Measurements from ENCODE around the gene AEN.

Gene AEN

GRCh38 chr15:88620995-88621772 lies at the start of gene AEN:
Gene AEN, plus strand, starts transcription at chr15:88621340. Its CDS starts 4,870 bp downstream, at chr15:88626210.
- DNase-seq (ENCODE audit: low read depth in 1 of 2, low spot score in 1 of 2), result peak; percentile 96 to 97
- no peak for TF ChIP-seq JUND (IDR thresholded peaks at IDR 0.05; ENCODE audit: low read depth)
- in situ Hi-C loops (cut with HindIII; ENCODE audit: low pct_unique_long_range_greater_than_20kb, low sequenced_read_pairs), result no loop called here

- DNase-seq (ENCODE audit: low read depth in 1 of 2, low spot score in 1 of 2), result no peak
- no peak for TF ChIP-seq JUND (IDR thresholded peaks at IDR 0.05; ENCODE audit: low read depth)
- in situ Hi-C loops (cut with HindIII; ENCODE audit: low pct_unique_long_range_greater_than_20kb, low sequenced_read_pairs), result no loop called here
Measured at GRCh38 chr15:88571852-88572259, 49.3 kb upstream of the AEN start.

GRCh38 chr15:88574077-88574476 lies 47.1 kb upstream of the AEN start:
- no peak for TF ChIP-seq JUND (IDR thresholded peaks at IDR 0.05; ENCODE audit: low read depth)
- no peak for DNase-seq (ENCODE audit: low read depth in 1 of 2, low spot score in 1 of 2)
- in situ Hi-C loops (cut with HindIII; ENCODE audit: low pct_unique_long_range_greater_than_20kb, low sequenced_read_pairs), result no loop called here

GRCh38 chr15:88574655-88575054 lies 46.5 kb upstream of the AEN start:
- in situ Hi-C loops (cut with HindIII; ENCODE audit: low pct_unique_long_range_greater_than_20kb, low sequenced_read_pairs), result no loop called here
- TF ChIP-seq JUND (IDR thresholded peaks at IDR 0.05; ENCODE audit: low read depth), result no peak
- DNase-seq (ENCODE audit: low read depth in 1 of 2, low spot score in 1 of 2), result no peak

- no peak for TF ChIP-seq JUND (IDR thresholded peaks at IDR 0.05; ENCODE audit: low read depth)
- DNase-seq (ENCODE audit: low read depth in 1 of 2, low spot score in 1 of 2), result no peak
- in situ Hi-C loops (cut with HindIII; ENCODE audit: low pct_unique_long_range_greater_than_20kb, low sequenced_read_pairs), result no loop called here
Measured at GRCh38 chr15:88579322-88579721, 41.8 kb upstream of the AEN start.

GRCh38 chr15:88580532-88580931 lies 40.6 kb upstream of the AEN start:
- DNase-seq (ENCODE audit: low read depth in 1 of 2, low spot score in 1 of 2), result no peak
- no peak for TF ChIP-seq JUND (IDR thresholded peaks at IDR 0.05; ENCODE audit: low read depth)
- in situ Hi-C loops (cut with HindIII; ENCODE audit: low pct_unique_long_range_greater_than_20kb, low sequenced_read_pairs), result no loop called here

- no peak for DNase-seq (ENCODE audit: low read depth in 1 of 2, low spot score in 1 of 2)
- in situ Hi-C loops (cut with HindIII; ENCODE audit: low pct_unique_long_range_greater_than_20kb, low sequenced_read_pairs), result no loop called here
Measured at GRCh38 chr15:88586401-88587162, 34.6 kb upstream of the AEN start.

GRCh38 chr15:88590759-88591158 lies 30.4 kb upstream of the AEN start:
- TF ChIP-seq JUND (IDR thresholded peaks at IDR 0.05; ENCODE audit: low read depth), result no peak
- in situ Hi-C loops (cut with HindIII; ENCODE audit: low pct_unique_long_range_greater_than_20kb, low sequenced_read_pairs), result no loop called here
- no peak for DNase-seq (ENCODE audit: low read depth in 1 of 2, low spot score in 1 of 2)

More at GRCh38 chr15:88586401-88587162, 34.6 kb upstream of the AEN start:
- no peak for TF ChIP-seq JUND (IDR thresholded peaks at IDR 0.05; ENCODE audit: low read depth)

GRCh38 chr15:88591384-88591783 lies 29.8 kb upstream of the AEN start:
- DNase-seq (ENCODE audit: low read depth in 1 of 2, low spot score in 1 of 2), result no peak
- in situ Hi-C loops (cut with HindIII; ENCODE audit: low pct_unique_long_range_greater_than_20kb, low sequenced_read_pairs), result no loop called here
- no peak for TF ChIP-seq JUND (IDR thresholded peaks at IDR 0.05; ENCODE audit: low read depth)

- DNase-seq (ENCODE audit: low read depth in 1 of 2, low spot score in 1 of 2), result no peak
- in situ Hi-C loops (cut with HindIII; ENCODE audit: low pct_unique_long_range_greater_than_20kb, low sequenced_read_pairs), result no loop called here
- TF ChIP-seq JUND (IDR thresholded peaks at IDR 0.05; ENCODE audit: low read depth), result no peak
Measured at GRCh38 chr15:88603885-88604284, 17.3 kb upstream of the AEN start.

GRCh38 chr15:88604381-88605188 lies 16.6 kb upstream of the AEN start:
- DNase-seq (ENCODE audit: low read depth in 1 of 2, low spot score in 1 of 2), result no peak
- in situ Hi-C loops (cut with HindIII; ENCODE audit: low pct_unique_long_range_greater_than_20kb, low sequenced_read_pairs), result no loop called here
- no peak for TF ChIP-seq JUND (IDR thresholded peaks at IDR 0.05; ENCODE audit: low read depth)

- peak; percentile 37 to 73 for DNase-seq (ENCODE audit: low read depth in 1 of 2, low spot score in 1 of 2)
- in situ Hi-C loops (cut with HindIII; ENCODE audit: low pct_unique_long_range_greater_than_20kb, low sequenced_read_pairs), result no loop called here
- no peak for TF ChIP-seq JUND (IDR thresholded peaks at IDR 0.05; ENCODE audit: low read depth)
Measured at GRCh38 chr15:88605189-88606069, 15.7 kb upstream of the AEN start.

Data from T47D (cell line).